ENCODE results near the gene ZFAND3.

DNA sequence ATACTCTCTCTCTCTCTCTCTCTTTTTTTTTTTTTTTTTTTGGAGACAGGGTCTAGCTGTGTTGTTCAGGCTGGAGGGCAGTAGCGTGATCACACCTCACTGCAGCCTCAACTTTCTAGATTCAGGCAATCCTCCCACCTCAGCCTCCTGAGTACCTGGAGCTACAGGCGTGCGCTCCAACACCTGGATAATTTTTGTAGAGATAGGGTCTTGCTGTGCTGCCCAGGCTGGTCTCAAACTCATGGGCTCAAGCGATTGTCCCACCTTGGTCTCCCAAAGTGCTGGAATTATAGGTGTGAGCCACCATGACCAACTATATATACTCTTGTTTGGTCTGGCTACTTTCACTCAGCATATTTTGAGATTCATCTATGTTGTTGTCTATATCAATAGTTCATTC, 154.9 kb downstream of the ZFAND3 start:
- no peak for TF ChIP-seq CTCF (IDR thresholded peaks at IDR 0.05)
- no peak for TF ChIP-seq POLR2A (IDR thresholded peaks at IDR 0.05)
